ENCODE results near the gene HECTD3. TPM values are rescaled to one million over a fixed set of nuclear protein-coding genes. Genes with fewer than 3 reads are reported as not detected.
"Not testable (repeated sequence)": the region's sequence is repeated elsewhere in the genome, so short reads cannot be mapped to it uniquely, and the experiment has no call there.

Gene HECTD3
- total RNA-seq, 2 experiments from 2014 or later = 31.5 to 32.6 TPM

DNA sequence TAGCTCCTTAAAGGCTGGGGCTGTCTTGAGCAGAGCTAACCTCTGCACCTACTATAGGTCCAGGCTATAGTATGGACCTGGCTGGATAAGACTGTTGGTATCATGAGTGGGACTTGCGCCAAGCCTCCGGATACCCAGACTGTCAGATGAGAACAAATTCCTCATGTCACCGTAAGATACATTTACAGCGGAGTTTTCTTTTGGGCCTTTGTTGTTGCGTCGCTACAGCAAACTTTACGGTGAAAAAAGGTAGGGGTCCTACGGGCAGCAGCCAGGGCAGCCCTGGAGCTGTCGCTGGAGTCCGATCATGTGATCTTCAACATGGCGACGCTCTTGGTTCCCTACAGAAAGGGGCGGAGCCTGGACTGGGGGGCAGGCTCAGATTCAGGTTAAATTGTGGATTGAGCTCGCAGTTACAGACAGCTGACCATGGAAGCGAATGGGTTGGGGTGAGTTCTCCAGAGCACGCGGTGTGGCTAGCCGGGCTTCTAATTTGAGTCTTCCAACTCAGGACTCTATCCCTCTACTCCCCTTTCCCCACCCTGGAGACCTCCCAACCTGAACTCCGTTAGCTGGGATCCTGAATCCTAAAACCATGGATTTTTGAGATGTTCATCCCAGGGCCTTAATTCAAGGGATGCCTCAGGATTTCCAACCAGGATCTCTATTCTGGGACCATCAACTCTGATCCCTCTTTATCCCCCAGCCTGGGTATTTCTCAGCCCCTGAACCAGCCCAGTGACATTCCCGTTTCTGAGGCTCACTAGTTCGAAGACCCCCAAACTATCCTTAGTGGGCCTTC is 914 bp upstream of the HECTD3 start, which contains the start of gene UROD:
UROD (plus strand) TSS at position 418 of the 802 bp plus-strand sequence; CDS start at position 430, 12 bp downstream.
- Mint-ChIP-seq H3K27ac (peak within 1 kb of the TSS; percentile 93), H3K36me3 (peaks cover 9% of the 10 kb centered on the region), H3K4me3 (peak within 1 kb of the TSS; percentile 75), H3K27me3 (no peaks in the 10 kb centered on the region), H3K9me3 (ENCODE audit: low read depth) (no peaks in the 10 kb centered on the region), H3K4me1 (peaks cover 35% of the 10 kb centered on the region)
- CTCF ChIA-PET = interaction anchor here (0.6 to 13.4 kb wide), 26 partner anchors 14 to 532 kb away, joined by 3 to 341 read pairs (median 6); partner anchors contain the start of genes EIF2B3, MUTYH, PLK3 and RPS8
- peak; percentile 96 for DNase-seq
- ATAC-seq = peak; percentile 81

DNA sequence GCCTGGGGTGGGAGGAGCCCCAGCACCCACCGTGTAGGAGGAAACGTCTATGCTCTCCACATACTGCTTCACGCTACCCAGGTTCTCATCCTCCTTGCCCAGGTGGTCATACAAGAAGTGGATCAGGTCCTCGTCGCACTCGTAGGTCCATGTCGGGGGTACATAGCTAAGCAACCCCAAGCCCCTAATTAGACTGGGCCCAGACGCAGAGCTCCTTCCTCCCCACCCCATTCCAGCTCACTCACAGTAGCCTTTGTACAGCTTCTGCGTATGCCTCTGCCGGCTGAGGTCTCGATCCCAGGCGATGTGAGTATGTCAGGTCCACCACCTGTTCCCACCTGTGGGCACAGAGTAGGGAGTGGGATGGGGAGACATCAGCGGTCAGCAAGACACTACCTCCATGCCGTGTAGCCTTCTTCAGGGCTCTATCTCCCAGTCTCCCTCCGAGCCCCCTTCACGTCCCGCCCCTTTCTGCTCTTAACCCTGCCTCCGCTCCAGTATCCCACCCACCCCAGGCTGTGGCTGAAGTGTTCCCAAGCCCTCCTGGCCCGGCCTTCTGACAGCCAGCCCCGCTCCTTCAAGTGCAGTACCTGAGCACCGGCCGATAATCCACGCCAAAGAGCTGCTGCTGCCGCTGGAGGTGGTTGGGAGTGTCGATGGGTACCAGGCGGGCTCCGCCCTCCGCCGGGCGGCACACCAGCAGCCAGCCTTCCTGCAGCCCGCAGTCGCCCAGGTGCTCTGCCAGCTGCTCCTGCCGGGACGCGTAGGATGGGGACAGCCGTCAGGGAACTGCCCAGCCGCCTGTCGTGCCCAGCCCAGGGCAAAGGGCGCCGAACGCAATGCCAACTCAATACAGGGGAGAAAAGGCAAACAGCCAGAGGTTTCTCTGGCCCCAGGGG is 919 bp downstream of the HECTD3 start:
- H3K9me3 Mint-ChIP-seq (ENCODE audit: low read depth) = no peaks in the 10 kb centered on the region
- H3K27ac Mint-ChIP-seq = peak overlapping the region; percentile 58
- peaks cover 13% of the 10 kb centered on the region for H3K36me3 Mint-ChIP-seq
- DNase-seq = peak; percentile 49
- no peaks in the 10 kb centered on the region for H3K27me3 Mint-ChIP-seq
- ATAC-seq = no peak
- peaks cover 35% of the 10 kb centered on the region for H3K4me1 Mint-ChIP-seq
- CTCF ChIA-PET = interaction anchor here (0.5 to 13.4 kb wide), 21 partner anchors 11 to 1641 kb away, joined by 3 to 341 read pairs (median 7); partner anchors contain the start of genes EIF2B3, MUTYH, PLK3 and RPS8
- H3K4me3 Mint-ChIP-seq = peak overlapping the region; percentile 75

DNA sequence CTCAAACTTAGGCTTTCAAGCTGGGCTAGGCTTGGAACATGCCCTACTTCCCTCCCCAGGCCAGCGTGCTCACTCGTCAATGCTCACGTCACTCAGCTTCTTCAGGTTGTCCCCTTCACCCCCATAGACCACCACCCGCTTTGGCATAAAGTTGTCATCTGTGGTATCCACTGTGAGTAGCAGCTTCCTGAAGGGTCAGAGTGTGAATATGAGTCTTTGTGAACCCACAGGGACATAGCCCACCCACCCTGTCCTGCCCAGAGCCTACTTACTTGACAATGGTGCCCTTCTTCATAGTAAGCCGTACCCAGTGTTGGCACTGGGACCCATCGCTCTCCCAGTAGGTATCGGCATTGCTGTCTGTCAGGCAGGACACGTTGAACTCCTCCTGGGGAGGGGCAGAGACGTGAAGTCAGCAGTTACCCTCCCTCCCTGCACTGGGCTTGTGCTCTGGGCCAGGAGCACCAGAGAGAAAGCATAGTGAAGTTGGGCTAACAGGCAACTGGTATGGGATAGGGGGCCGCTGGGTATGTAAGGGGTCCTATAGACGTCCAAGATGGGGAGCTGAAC is 1.7 kb downstream of the HECTD3 start:
- ATAC-seq = no peak
- CTCF ChIA-PET = interaction anchor here (0.5 to 13.4 kb wide), 8 partner anchors 10 to 1640 kb away, joined by 3 to 341 read pairs (median 16); partner anchors contain the start of genes RPS8 and TESK2
- Mint-ChIP-seq H3K27me3 (no peaks in the 10 kb centered on the region), H3K36me3 (peaks cover 11% of the 10 kb centered on the region), H3K4me3 (peak overlapping the region; percentile 75), H3K27ac (no peak overlapping the region), H3K4me1 (peaks cover 31% of the 10 kb centered on the region), H3K9me3 (ENCODE audit: low read depth) (no peaks in the 10 kb centered on the region)
- peak; percentile 34 for DNase-seq

DNA sequence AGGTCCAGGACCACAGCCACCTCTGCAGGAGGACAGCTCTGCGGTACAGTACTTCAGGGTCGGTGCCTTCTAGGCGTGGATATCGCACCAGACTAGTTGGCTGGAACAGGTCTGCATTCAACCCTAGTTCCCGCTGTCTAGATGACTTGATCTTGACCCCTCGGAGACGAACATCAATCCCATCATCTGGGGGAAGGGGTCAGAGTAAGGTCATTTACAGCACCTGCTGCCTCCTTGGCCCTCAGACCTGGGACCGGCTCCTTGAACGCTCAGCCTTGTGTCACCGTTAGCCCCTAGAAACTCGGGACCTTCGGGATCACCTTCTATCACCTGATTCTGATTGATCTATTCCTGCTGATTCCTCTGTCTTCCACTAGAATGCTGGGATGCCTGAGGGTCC is 2.6 kb downstream of the HECTD3 start:
- H3K4me3 Mint-ChIP-seq = no peak overlapping the region
- peaks cover 13% of the 10 kb centered on the region for H3K36me3 Mint-ChIP-seq
- peaks cover 24% of the 10 kb centered on the region for H3K4me1 Mint-ChIP-seq
- no peak overlapping the region for H3K27ac Mint-ChIP-seq
- CTCF ChIA-PET = interaction anchor here (1.0 kb wide), 1 partner anchor 20 kb away, joined by 3 read pairs; no protein-coding TSS in a partner anchor
- H3K9me3 Mint-ChIP-seq (ENCODE audit: low read depth) = no peaks in the 10 kb centered on the region
- no peak for ATAC-seq
- H3K27me3 Mint-ChIP-seq = no peaks in the 10 kb centered on the region
- peak; percentile 36 for DNase-seq

DNA sequence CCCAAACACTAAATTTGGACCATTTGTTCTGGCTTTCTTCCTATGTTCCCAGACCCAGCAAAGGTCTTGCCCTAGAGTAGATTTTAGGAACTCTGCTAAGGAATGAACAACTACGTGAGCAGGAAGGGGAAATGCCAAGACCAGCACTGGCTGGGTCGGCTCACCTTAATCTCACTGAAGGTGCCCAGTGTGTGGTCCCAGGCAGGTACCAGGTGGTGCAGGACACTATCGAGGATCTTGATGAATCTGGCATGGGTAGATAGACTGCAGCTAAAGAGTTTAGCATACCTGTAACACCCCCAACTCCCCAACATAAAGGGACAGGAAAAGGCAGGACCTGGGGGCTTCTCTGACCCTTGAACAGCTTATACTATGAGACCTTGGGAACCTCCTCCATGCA is 3.0 kb downstream of the HECTD3 start:
- Mint-ChIP-seq H3K27ac (no peak overlapping the region), H3K9me3 (ENCODE audit: low read depth) (no peaks in the 10 kb centered on the region), H3K27me3 (no peaks in the 10 kb centered on the region), H3K36me3 (peaks cover 14% of the 10 kb centered on the region), H3K4me3 (no peak overlapping the region), H3K4me1 (peaks cover 23% of the 10 kb centered on the region)
- CTCF ChIA-PET = no interaction called here
- ATAC-seq (no peak), DNase-seq (no peak)

DNA sequence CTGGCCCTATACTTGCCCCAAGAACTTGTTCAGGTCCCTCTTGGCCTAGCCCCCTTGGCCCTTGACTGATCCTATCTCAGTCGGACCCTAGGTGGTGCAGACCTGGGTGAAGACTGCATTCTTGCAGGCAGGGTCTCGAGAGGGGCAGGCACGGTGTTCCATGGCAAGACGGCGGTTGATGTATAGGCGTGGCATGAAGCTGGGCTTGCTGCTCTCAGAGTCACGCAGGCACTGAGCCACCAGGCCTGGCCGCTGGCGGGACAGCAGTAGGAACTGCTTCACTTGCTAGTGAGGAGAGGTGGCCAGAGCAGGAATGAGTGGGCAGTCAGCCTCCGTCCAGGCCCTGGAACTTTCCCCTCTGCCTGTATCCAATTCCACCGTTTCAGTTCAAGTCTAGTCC is 3.8 kb downstream of the HECTD3 start:
- peak; percentile 35 for DNase-seq
- CTCF ChIA-PET = no interaction called here
- Mint-ChIP-seq H3K36me3 (peaks cover 14% of the 10 kb centered on the region), H3K9me3 (ENCODE audit: low read depth) (no peaks in the 10 kb centered on the region), H3K27ac (no peak overlapping the region), H3K4me3 (no peak overlapping the region), H3K4me1 (peaks cover 18% of the 10 kb centered on the region), H3K27me3 (no peaks in the 10 kb centered on the region)
- no peak for ATAC-seq

DNA sequence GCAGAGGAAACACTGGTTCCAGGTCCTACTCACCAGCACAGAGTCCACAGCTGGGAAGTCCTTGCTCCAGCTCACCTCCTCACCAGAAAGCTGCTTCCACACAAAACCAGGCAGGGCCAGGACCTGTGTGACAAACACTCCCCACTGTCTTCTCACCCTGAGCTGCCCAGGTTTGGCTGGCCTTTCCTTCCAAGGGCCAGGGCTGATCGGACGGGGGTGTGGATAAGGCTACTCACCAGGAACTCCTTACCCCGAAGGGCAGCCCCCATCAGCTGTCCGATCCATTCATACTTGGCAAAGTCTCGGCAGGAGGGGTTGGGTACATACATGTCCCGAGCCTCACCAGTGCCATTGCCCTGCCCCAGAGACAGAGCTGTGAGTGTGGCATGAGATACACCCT is 5.4 kb downstream of the HECTD3 start:
- H3K4me1 Mint-ChIP-seq = peaks cover 15% of the 10 kb centered on the region
- H3K9me3 Mint-ChIP-seq (ENCODE audit: low read depth) = no peaks in the 10 kb centered on the region
- no peak overlapping the region for H3K27ac Mint-ChIP-seq
- peak; percentile 33 for DNase-seq
- ATAC-seq = no peak
- no peaks in the 10 kb centered on the region for H3K27me3 Mint-ChIP-seq
- no peak overlapping the region for H3K4me3 Mint-ChIP-seq
- CTCF ChIA-PET = interaction anchor here (1.2 to 1.4 kb wide), 2 partner anchors 8 to 276 kb away, joined by 4 read pairs; no protein-coding TSS in a partner anchor
- peaks cover 15% of the 10 kb centered on the region for H3K36me3 Mint-ChIP-seq

DNA sequence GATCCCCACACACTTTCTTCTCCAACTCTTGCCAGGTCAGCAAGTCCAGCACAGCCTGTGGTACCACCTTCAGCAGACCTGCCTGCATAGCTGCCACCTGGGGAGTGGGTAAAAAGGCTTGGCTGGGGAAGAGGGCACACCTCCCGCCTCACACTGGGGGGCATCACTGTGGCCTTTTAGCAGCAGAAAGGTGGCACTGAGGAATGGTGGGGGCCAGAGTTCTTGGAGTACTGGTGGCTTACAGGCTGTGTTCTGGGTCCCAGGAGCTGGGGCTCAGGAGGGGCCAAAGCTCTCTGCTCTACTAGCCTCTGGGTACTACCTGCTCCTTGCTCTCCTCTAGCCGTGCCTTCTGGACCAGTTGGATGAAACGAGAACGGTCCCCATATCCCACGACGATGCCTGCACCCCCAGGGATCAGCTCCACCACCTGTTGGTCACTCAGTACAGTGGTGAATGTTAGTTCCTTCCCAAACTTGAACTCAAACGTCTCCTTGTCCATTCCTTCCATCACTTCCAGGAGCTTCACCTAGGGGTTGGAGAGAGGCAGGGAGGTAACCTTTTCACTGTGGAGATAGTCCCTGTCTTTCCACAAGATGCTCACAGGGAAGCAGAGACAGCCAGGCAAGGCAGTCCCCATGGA is 6.7 kb downstream of the HECTD3 start:
- DNase-seq (no peak), ATAC-seq (no peak)
- Mint-ChIP-seq H3K4me1 (peaks cover 13% of the 10 kb centered on the region), H3K4me3 (no peak overlapping the region), H3K27me3 (no peaks in the 10 kb centered on the region), H3K9me3 (ENCODE audit: low read depth) (no peaks in the 10 kb centered on the region), H3K36me3 (peaks cover 15% of the 10 kb centered on the region), H3K27ac (no peak overlapping the region)
- CTCF ChIA-PET = interaction anchor here (0.8 kb wide), 1 partner anchor 211 kb away, joined by 3 read pairs; no protein-coding TSS in a partner anchor

DNA sequence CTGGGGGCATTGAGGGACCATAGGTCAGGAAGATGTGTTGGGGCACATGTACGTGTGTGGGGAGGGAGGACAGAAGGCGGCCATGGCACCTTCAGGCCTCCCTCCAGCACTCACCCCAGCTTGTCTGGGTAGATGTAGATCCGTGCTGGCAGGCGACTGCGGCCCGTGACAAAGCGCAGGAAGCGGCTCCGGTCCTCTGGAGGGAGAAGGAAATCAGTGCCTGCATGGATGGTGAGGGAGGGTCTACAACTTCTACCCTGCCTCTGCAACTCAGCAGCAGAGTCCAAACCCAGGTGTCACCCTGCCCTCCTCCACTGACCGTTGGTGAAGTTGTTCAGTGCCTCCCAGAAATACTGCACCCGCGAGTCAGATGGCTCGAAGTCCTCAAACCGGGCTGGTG is 7.4 kb downstream of the HECTD3 start:
- Mint-ChIP-seq H3K27me3 (no peaks in the 10 kb centered on the region), H3K9me3 (ENCODE audit: low read depth) (no peaks in the 10 kb centered on the region), H3K4me3 (no peak overlapping the region), H3K4me1 (peaks cover 13% of the 10 kb centered on the region), H3K36me3 (peaks cover 13% of the 10 kb centered on the region), H3K27ac (no peak overlapping the region)
- CTCF ChIA-PET = no interaction called here
- ATAC-seq (no peak), DNase-seq (no peak)

DNA sequence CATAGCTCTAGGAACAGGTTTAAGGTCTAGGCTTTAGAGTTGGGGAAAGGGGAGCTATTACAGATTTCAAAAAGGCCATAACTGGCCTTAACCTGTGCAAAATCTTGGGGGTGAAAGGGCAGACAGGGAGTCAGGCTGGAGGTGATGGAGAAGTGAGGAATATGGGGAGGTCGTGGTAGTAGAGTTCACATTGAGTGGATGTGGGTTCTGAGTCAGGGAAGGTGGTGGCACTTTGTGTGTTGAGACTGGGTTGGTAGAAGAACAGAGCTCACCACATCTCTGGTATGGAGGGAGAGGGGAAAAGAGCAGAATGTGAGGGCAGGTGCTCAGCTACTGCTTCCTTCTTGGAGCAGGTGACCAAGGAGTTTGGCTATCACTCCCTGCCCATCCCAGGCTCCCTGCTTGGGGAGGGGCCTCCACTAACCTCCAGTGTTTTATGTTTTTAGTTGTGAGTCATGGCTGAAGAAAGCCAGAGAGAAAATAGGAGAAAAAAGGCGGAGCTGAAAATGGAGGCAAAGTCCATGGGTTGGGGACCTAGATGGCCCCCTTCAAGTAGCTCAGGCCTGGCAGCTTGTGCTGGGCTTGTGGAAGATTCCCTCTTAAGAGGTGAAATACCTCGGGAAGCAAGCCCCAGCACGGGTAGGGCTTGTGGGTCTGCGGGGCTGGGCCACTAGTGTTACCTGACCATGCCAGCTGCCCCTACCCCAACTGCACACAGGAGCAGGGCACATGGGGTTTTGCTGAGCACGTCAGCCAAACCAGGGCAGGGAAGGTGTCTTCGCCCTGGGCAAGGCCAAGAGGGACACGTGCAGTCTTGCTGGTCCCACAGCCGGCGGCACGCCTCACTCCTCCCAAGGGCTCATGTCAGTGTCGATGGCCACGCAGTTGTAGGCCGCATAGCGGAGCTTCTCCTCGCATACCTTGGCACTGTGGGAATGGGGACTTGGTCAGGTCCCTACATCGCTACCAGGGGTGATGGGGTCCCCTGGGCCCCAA is 8.2 kb downstream of the HECTD3 start:
- CTCF ChIA-PET = interaction anchor here (1.0 kb wide), 1 partner anchor 178 kb away, joined by 4 read pairs; no protein-coding TSS in a partner anchor
- no peak for ATAC-seq

DNA sequence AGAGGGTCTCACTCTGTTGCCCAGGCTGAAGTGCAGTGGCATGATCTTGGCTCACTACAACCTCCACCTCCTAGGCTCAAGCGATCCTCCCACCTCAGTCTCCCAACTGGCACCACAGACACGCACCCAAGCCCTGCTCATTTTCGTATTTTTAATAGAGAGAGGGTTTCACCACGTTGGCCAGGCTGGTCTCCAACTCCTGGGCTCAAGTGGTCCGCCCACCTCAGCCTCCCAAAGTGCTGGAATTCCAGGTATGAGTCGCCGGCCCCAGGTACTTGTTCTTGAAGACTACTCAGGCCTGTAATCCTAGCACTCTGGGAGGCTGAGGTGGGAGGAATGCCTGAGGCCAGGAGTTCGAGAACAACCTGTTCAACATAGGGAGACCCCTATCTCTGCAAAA is 9.5 kb downstream of the HECTD3 start:
- CTCF ChIA-PET = not testable (repeated sequence)

More for the DNA sequence above, 8.2 kb downstream of the HECTD3 start:
- Mint-ChIP-seq H3K27me3 (no peaks in the 10 kb centered on the region), H3K27ac (no peak overlapping the region), H3K4me1 (peaks cover 13% of the 10 kb centered on the region), H3K9me3 (ENCODE audit: low read depth) (no peaks in the 10 kb centered on the region), H3K36me3 (peaks cover 13% of the 10 kb centered on the region), H3K4me3 (no peak overlapping the region)
- no peak for DNase-seq

More for the DNA sequence above, 9.5 kb downstream of the HECTD3 start:
- H3K27me3 Mint-ChIP-seq; H3K27ac Mint-ChIP-seq; H3K36me3 Mint-ChIP-seq; H3K4me3 Mint-ChIP-seq; H3K9me3 Mint-ChIP-seq (ENCODE audit: low read depth); ATAC-seq; DNase-seq: not testable (repeated sequence)
- H3K4me1 Mint-ChIP-seq = peaks cover 13% of the 10 kb centered on the region
